Ascending aorta (tissue), 2 donors: Measurements from ENCODE around the gene WNT5A. TPM values are rescaled to one million over a fixed set of nuclear protein-coding genes. Genes with fewer than 3 reads are reported as not detected.

ENCODE experiments used
- DNase-seq, 2 donors: peaks; one replicate each; pipeline ENCODE4 v3.0.0-alpha.2; 2019; ENCODE audit warnings: low spot score in 2 of 2
- H3K27ac ChIP-seq, 2 donors: fragments of 200-600 bp; sonication (generic); one replicate each; pipeline ENCODE4 v1.5.1; 2016 to 2017; ENCODE audit warnings: mild to moderate bottlenecking in 1 of 2
- H3K27me3 ChIP-seq: fragments of 200-600 bp; sonication (generic); one replicate; pipeline ENCODE4 v1.5.1; 2017
- H3K36me3 ChIP-seq, 2 donors: fragments of 200-600 bp; sonication (generic); one replicate each; pipeline ENCODE4 v1.5.1; 2016
- H3K4me1 ChIP-seq, 2 donors: fragments of 200-600 bp; sonication (generic); one replicate each; pipeline ENCODE4 v1.5.1; 2016 to 2017; ENCODE audit warnings: mild to moderate bottlenecking in 1 of 2
- H3K4me3 ChIP-seq, 2 donors: fragments of 200-600 bp; sonication (generic); one replicate each; pipeline ENCODE4 v1.5.1; 2016 to 2017; ENCODE audit warnings: mild to moderate bottlenecking in 1 of 2
- H3K9me3 ChIP-seq, 2 donors: fragments of 200-600 bp; sonication (generic); one replicate each; pipeline ENCODE4 v1.5.1; 2016
- CTCF ChIP-seq, 3 experiments: fragments of 200-600 bp in 2 of 3; fragments of 450-650 bp in 1 of 3; sonication (generic) in 2 of 3; IDR thresholded peaks; one replicate each; pipeline ENCODE4 v1.5.1; 2016 to 2019; ENCODE audit warnings: antibody characterized with exemption in 3 of 3, mild to moderate bottlenecking in 1 of 3, moderate library complexity in 1 of 3
- intact Hi-C: fragments of 100-400 bp; cut with DNase I; formaldehyde crosslinking; loops from one replicate; pipeline ENCODE4 v1.15.1; 2023
- total RNA-seq: library from RNA; depleted of rRNA; stranded (reverse); fragments of >200 nt; gene quantifications from one replicate; pipeline ENCODE4 v1.1.0, GENCODE V29; 2016

The WNT5A gene
- total RNA-seq, 1 donor from 2014 or later = 11.3 TPM

- Histone ChIP-seq H3K27me3 (no peaks in the 10 kb centered on the region), H3K27ac (no peak overlapping the region)
- intact Hi-C loops = no loop called here
Measured at GRCh38 chr3:55488398-55489055, 1.4 kb upstream of the WNT5A start.

GRCh38 chr3:55487381-55488241 is 505 bp upstream of the WNT5A start:
- Histone ChIP-seq H3K9me3 (no peaks in the 10 kb centered on the region), H3K27me3 (no peaks in the 10 kb centered on the region), H3K27ac (no peak overlapping the region), H3K4me3 (peak overlapping the region; percentile 65 to 67), H3K4me1 (peaks cover 7 to 19% of the 10 kb centered on the region in 2 donors), H3K36me3 (no peaks in the 10 kb centered on the region)
- DNase-seq = no peak
- no peak for TF ChIP-seq CTCF (IDR thresholded peaks at IDR 0.05)
- intact Hi-C loops = no loop called here

More at GRCh38 chr3:55488398-55489055, 1.4 kb upstream of the WNT5A start:
- Histone ChIP-seq H3K4me3 (peak overlapping the region; percentile 65 to 67), H3K36me3 (no peaks in the 10 kb centered on the region), H3K9me3 (no peaks in the 10 kb centered on the region), H3K4me1 (peaks cover 7 to 19% of the 10 kb centered on the region in 2 donors)
- no peak for DNase-seq
- TF ChIP-seq CTCF (IDR thresholded peaks at IDR 0.05) = no peak

- Histone ChIP-seq H3K27me3 (peaks cover 7% of the 10 kb centered on the region), H3K27ac (no peak overlapping the region), H3K4me1 (peaks cover 7 to 20% of the 10 kb centered on the region in 2 donors), H3K4me3 (peak overlapping the region; percentile 65 to 67), H3K9me3 (no peaks in the 10 kb centered on the region), H3K36me3 (no peaks in the 10 kb centered on the region)
- TF ChIP-seq CTCF (IDR thresholded peaks at IDR 0.05) = no peak
- intact Hi-C loops = no loop called here
- DNase-seq = peak in 1 of 2 donors; percentile 67
Measured at GRCh38 chr3:55486101-55486856, 827 bp downstream of the WNT5A start.

GRCh38 chr3:55484801-55485791 is 2.0 kb downstream of the WNT5A start:
- Histone ChIP-seq H3K9me3 (no peaks in the 10 kb centered on the region), H3K27me3 (peaks cover 7% of the 10 kb centered on the region), H3K4me1 (peaks cover 7 to 24% of the 10 kb centered on the region in 2 donors), H3K27ac (no peak overlapping the region), H3K4me3 (peak overlapping the region; percentile 65 to 67), H3K36me3 (no peaks in the 10 kb centered on the region)
- peak in 2 of 3 experiments; percentile 79 to 80 for TF ChIP-seq CTCF (IDR thresholded peaks at IDR 0.05)
- DNase-seq = peak in 1 of 2 donors; percentile 72
- intact Hi-C loops = loop anchor here (5.0 kb wide), 1 partner anchor 767 kb away; no protein-coding TSS in a partner anchor
